ENCODE measurements around the gene NRXN2.

DNA sequence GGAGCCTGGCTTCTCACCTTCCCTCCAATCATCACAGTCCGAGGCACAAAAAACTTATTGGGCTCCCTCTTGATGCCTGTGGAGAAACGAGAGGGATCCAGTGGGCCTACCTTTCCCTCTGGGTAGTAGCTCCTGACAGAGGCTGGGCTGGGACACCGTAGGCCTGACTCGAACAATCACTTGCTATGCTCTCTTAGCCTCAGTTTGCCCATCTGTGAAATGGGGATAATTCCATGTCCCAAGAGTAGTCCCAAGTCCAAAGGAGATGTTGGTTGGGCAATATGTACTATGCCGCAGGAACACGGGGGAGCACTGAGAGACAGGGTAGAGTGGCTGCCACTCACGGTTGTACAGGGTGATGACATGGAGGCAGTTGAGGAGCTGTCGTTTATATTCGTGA, 28.6 kb upstream of the NRXN2 start:
- no peak for TF ChIP-seq EZH2 (IDR thresholded peaks at IDR 0.05; ENCODE audit: borderline replicate concordance, low read length)
- TF ChIP-seq, protein P1, sequence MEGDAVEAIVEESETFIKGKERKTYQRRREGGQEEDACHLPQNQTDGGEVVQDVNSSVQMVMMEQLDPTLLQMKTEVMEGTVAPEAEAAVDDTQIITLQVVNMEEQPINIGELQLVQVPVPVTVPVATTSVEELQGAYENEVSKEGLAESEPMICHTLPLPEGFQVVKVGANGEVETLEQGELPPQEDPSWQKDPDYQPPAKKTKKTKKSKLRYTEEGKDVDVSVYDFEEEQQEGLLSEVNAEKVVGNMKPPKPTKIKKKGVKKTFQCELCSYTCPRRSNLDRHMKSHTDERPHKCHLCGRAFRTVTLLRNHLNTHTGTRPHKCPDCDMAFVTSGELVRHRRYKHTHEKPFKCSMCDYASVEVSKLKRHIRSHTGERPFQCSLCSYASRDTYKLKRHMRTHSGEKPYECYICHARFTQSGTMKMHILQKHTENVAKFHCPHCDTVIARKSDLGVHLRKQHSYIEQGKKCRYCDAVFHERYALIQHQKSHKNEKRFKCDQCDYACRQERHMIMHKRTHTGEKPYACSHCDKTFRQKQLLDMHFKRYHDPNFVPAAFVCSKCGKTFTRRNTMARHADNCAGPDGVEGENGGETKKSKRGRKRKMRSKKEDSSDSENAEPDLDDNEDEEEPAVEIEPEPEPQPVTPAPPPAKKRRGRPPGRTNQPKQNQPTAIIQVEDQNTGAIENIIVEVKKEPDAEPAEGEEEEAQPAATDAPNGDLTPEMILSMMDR (IDR thresholded peaks at IDR 0.05; ENCODE audit: low read length): no peak
